Measurements from ENCODE around the gene MYH2. TPM values are rescaled to one million over a fixed set of nuclear protein-coding genes. Genes with fewer than 3 reads are reported as not detected.

The MYH2 gene
- total RNA-seq, 1 donor from 2014 or later: not detected

- intact Hi-C loops (cut with micrococcal nuclease): no loop called here
- Mint-ChIP-seq H3K36me3 (ENCODE audit: low read depth) (no peaks in the 10 kb centered on the region), H3K4me3 (no peak overlapping the region), H3K27ac (no peak overlapping the region), H3K9me3 (no peaks in the 10 kb centered on the region), H3K4me1 (no peaks in the 10 kb centered on the region), H3K27me3 (no peaks in the 10 kb centered on the region)
- ChIA-PET CTCF (no interaction called here), POLR2A (no interaction called here)
- TF ChIP-seq CTCF (IDR thresholded peaks at IDR 0.05): no peak
- no peak for ATAC-seq (ENCODE audit: low read depth)
- DNase-seq: no peak
Measured at GRCh38 chr17:10527419-10527818, 22.0 kb downstream of the MYH2 start.

- CTCF ChIA-PET: no interaction called here
- no peak for ATAC-seq (ENCODE audit: low read depth)
Measured at GRCh38 chr17:10526517-10526916, 22.9 kb downstream of the MYH2 start.

GRCh38 chr17:10523064-10523463 is 26.4 kb downstream of the MYH2 start:
- H3K4me3 Mint-ChIP-seq: no peak overlapping the region
- no peak overlapping the region for H3K27ac Mint-ChIP-seq
- ChIA-PET CTCF (no interaction called here), POLR2A (no interaction called here)
- TF ChIP-seq CTCF (IDR thresholded peaks at IDR 0.05): no peak
- H3K9me3 Mint-ChIP-seq: no peaks in the 10 kb centered on the region
- DNase-seq (no peak), ATAC-seq (ENCODE audit: low read depth) (no peak)
- intact Hi-C loops (cut with micrococcal nuclease): no loop called here
- H3K4me1 Mint-ChIP-seq: no peaks in the 10 kb centered on the region
- H3K27me3 Mint-ChIP-seq: no peaks in the 10 kb centered on the region
- H3K36me3 Mint-ChIP-seq (ENCODE audit: low read depth): no peaks in the 10 kb centered on the region

More at GRCh38 chr17:10526517-10526916, 22.9 kb downstream of the MYH2 start:
- intact Hi-C loops (cut with micrococcal nuclease): no loop called here
- Mint-ChIP-seq H3K27ac (no peak overlapping the region), H3K9me3 (no peaks in the 10 kb centered on the region), H3K36me3 (ENCODE audit: low read depth) (no peaks in the 10 kb centered on the region), H3K4me3 (no peak overlapping the region), H3K27me3 (no peaks in the 10 kb centered on the region), H3K4me1 (no peaks in the 10 kb centered on the region)
- TF ChIP-seq CTCF (IDR thresholded peaks at IDR 0.05): no peak
- POLR2A ChIA-PET: no interaction called here
- no peak for DNase-seq

- intact Hi-C loops (cut with micrococcal nuclease): no loop called here
- POLR2A ChIA-PET: no interaction called here
- CTCF ChIA-PET: no interaction called here
Measured at GRCh38 chr17:10521949-10522348, 27.5 kb downstream of the MYH2 start.

GRCh38 chr17:10518271-10519037 is 31.0 kb downstream of the MYH2 start, which contains the start of gene MYH1:
MYH1 (minus strand) TSS chr17:10518542; CDS start chr17:10516642, 1,900 bp downstream.
- ChIA-PET CTCF (no interaction called here), POLR2A (no interaction called here)
- H3K27me3 Mint-ChIP-seq: no peaks in the 10 kb centered on the region
- no peaks in the 10 kb centered on the region for H3K36me3 Mint-ChIP-seq (ENCODE audit: low read depth)
- ATAC-seq (ENCODE audit: low read depth): no peak
- no peak for TF ChIP-seq CTCF (IDR thresholded peaks at IDR 0.05)
- intact Hi-C loops (cut with micrococcal nuclease): no loop called here
- no peak within 1 kb of the TSS for H3K27ac Mint-ChIP-seq
- H3K9me3 Mint-ChIP-seq: no peaks in the 10 kb centered on the region
- no peaks in the 10 kb centered on the region for H3K4me1 Mint-ChIP-seq
- H3K4me3 Mint-ChIP-seq: no peak within 1 kb of the TSS
- no peak for DNase-seq

More at GRCh38 chr17:10521949-10522348, 27.5 kb downstream of the MYH2 start:
- no peaks in the 10 kb centered on the region for H3K9me3 Mint-ChIP-seq
- no peak for TF ChIP-seq CTCF (IDR thresholded peaks at IDR 0.05)
- H3K4me1 Mint-ChIP-seq: no peaks in the 10 kb centered on the region
- no peaks in the 10 kb centered on the region for H3K36me3 Mint-ChIP-seq (ENCODE audit: low read depth)
- no peak overlapping the region for H3K4me3 Mint-ChIP-seq
- ATAC-seq (ENCODE audit: low read depth) (no peak), DNase-seq (no peak)
- H3K27ac Mint-ChIP-seq: no peak overlapping the region
- H3K27me3 Mint-ChIP-seq: no peaks in the 10 kb centered on the region
